HepG2 (cell line): Measurements from ENCODE around the gene CACNA1G. TPM values are rescaled to one million over a fixed set of nuclear protein-coding genes. Genes with fewer than 3 reads are reported as not detected.

Experiments used
- FIP1L1 ChIP-seq: fragments of 200-400 bp; formaldehyde crosslinking; IDR thresholded peaks from 2 replicates; pipeline ENCODE4 v1.6.1; 2018; ENCODE audit warnings: low read depth, mild to moderate bottlenecking, low read length, moderate library complexity, borderline replicate concordance; ENCODE audit not compliant: insufficient read depth
- GZF1 ChIP-seq: sonication (generic); formaldehyde crosslinking; IDR thresholded peaks from 2 replicates; pipeline ENCODE4 v1.5.1; 2020; ENCODE audit warnings: mild to moderate bottlenecking, missing genetic modification reagents
- HNF1A ChIP-seq, 2 experiments: sonication (generic) in 1 of 2; formaldehyde crosslinking in 1 of 2; IDR thresholded peaks; 2 replicates each; pipeline versions ENCODE4 v1.4.0 to v1.6.1; 2016 to 2020; ENCODE audit warnings: borderline replicate concordance in 1 of 2, low read depth in 1 of 2, mild to moderate bottlenecking in 1 of 2, missing genetic modification reagents in 1 of 2
- KMT2B ChIP-seq: IDR thresholded peaks from 2 replicates; pipeline ENCODE4 v1.6.1; 2016; ENCODE audit warnings: missing genetic modification reagents, missing compliant biosample characterization
- NR2F6 ChIP-seq, 2 experiments: IDR thresholded peaks; 2 replicates each; pipeline ENCODE4 v1.6.1; 2016; ENCODE audit warnings: antibody characterized with exemption in 1 of 2, mild to moderate bottlenecking in 1 of 2
- RNF219 ChIP-seq: sonication (generic); formaldehyde crosslinking; IDR thresholded peaks from 2 replicates; pipeline ENCODE4 v1.5.0; 2020; ENCODE audit warnings: mild to moderate bottlenecking, missing genetic modification reagents
- YY1 ChIP-seq: IDR thresholded peaks from 2 replicates; pipeline ENCODE4 v1.6.1; 2011; ENCODE audit warnings: low read length, low read depth, moderate library complexity, mild to moderate bottlenecking; ENCODE audit not compliant: insufficient read depth, insufficient replicate concordance
- ZFY ChIP-seq: sonication (generic); formaldehyde crosslinking; IDR thresholded peaks from 2 replicates; pipeline ENCODE4 v1.4.0; 2020; ENCODE audit warnings: missing genetic modification reagents
- ZNF230 ChIP-seq: sonication (generic); formaldehyde crosslinking; IDR thresholded peaks from 2 replicates; pipeline ENCODE4 v1.4.0; 2020; ENCODE audit warnings: mild to moderate bottlenecking, missing genetic modification reagents
- ZNF44 ChIP-seq: sonication (generic); formaldehyde crosslinking; IDR thresholded peaks from 2 replicates; pipeline ENCODE4 v1.5.1; 2020; ENCODE audit warnings: mild to moderate bottlenecking, missing genetic modification reagents
- ZNF574 ChIP-seq: sonication (generic); formaldehyde crosslinking; IDR thresholded peaks from 2 replicates; pipeline ENCODE4 v1.4.0; 2020; ENCODE audit warnings: missing genetic modification reagents
- ZNF672 ChIP-seq: sonication (generic); formaldehyde crosslinking; IDR thresholded peaks from 2 replicates; pipeline ENCODE4 v1.8.1; 2022; ENCODE audit warnings: missing genetic modification reagents
- ZNF687 ChIP-seq: sonication (generic); formaldehyde crosslinking; IDR thresholded peaks from 2 replicates; pipeline ENCODE4 v1.5.1; 2020; ENCODE audit warnings: mild to moderate bottlenecking, missing genetic modification reagents, moderate library complexity
- ZNF691 ChIP-seq: sonication (generic); formaldehyde crosslinking; IDR thresholded peaks from 2 replicates; pipeline ENCODE4 v1.4.0; 2020; ENCODE audit warnings: missing genetic modification reagents, low read depth, mild to moderate bottlenecking, borderline replicate concordance
- polyA plus RNA-seq, 8 experiments: library from polyadenylated mRNA; depleted of rRNA in 3 of 8; stranded (reverse) in 7 of 8; unstranded in 1 of 8; fragments of >200 nt; fragmentation: Illumina TruSeq in 4 of 8; extraction: Trizol in 4 of 8; gene quantifications; 2 replicates each; pipeline versions ENCODE4 v1.2.1 to v1.2.3, GENCODE V29; 2011 to 2016; ENCODE audit warnings: low read depth in 4 of 8, missing spikeins in 1 of 8, mixed read lengths in 1 of 8; ENCODE audit not compliant: insufficient read depth in 1 of 8
- total RNA-seq, 5 experiments: library from RNA; depleted of rRNA; stranded (reverse); fragments of >200 nt; fragmentation: Illumina TruSeq; extraction: Trizol; gene quantifications; 2 replicates each; pipeline ENCODE4 v1.2.3, GENCODE V29; 2016; ENCODE audit warnings: low read depth in 1 of 5

The CACNA1G gene
- total and polyA plus RNA-seq, 2 of the 13 experiments (the other 11 are each of a cell fraction or from before 2014, with no cell fraction given), result 0.02 TPM; not detected in 1

- TF ChIP-seq ZNF687 (CRISPR knock-in tag), result 0 out of 2 replicates have a peak, but pooled peaks have one; percentile 22
- TF ChIP-seq ZFY, result no peak
- TF ChIP-seq ZNF672 (CRISPR knock-in tag), result no peak
- 0 out of 2 replicates have a peak, but pooled peaks have one; percentile 11 for TF ChIP-seq ZNF574 (CRISPR knock-in tag)
- peak; percentile 72; the same call in 1 of the 2 replicates for TF ChIP-seq NR2F6 (IDR thresholded peaks at IDR 0.05)
- peak; percentile 65 for TF ChIP-seq NR2F6 (CRISPR knock-in tag; IDR thresholded peaks at IDR 0.05)
- TF ChIP-seq YY1, result no peak
- TF ChIP-seq ZNF44 (CRISPR knock-in tag), result no peak
- no peak for TF ChIP-seq ZNF691 (CRISPR knock-in tag)
- TF ChIP-seq ZNF230 (CRISPR knock-in tag), result no peak
- no peak for TF ChIP-seq KMT2B (CRISPR knock-in tag)
- TF ChIP-seq HNF1A (IDR thresholded peaks at IDR 0.05; ENCODE audit: low read depth), result no peak
- TF ChIP-seq HNF1A (CRISPR knock-in tag; IDR thresholded peaks at IDR 0.05; ENCODE audit: borderline replicate concordance), result no peak
- no peak for TF ChIP-seq GZF1 (CRISPR knock-in tag)
- no peak for TF ChIP-seq FIP1L1
- no peak for TF ChIP-seq RNF219 (CRISPR knock-in tag)
Observed at GRCh38 chr17:50559674-50560184, 786 bp upstream of the CACNA1G start (continued).
